A172 (cell line): ENCODE data around the gene IL19. TPM values are rescaled to one million over a fixed set of nuclear protein-coding genes. Genes with fewer than 3 reads are reported as not detected.
"Not testable (repeated sequence)": the region's sequence is repeated elsewhere in the genome, so short reads cannot be mapped to it uniquely, and the experiment has no call there.

Experiments
- DNase-seq: peaks from one replicate; pipeline ENCODE4 v3.0.0-alpha.2; 2015; ENCODE audit warnings: low spot score
- total RNA-seq: library from RNA; depleted of rRNA; stranded (reverse); fragments of >200 nt; shearing (Covaris generic); gene quantifications from 2 replicates; pipeline ENCODE4 v1.2.3, GENCODE V29; 2014

Gene IL19
- total RNA-seq, 1 experiment from 2014 or later = not detected

DNA sequence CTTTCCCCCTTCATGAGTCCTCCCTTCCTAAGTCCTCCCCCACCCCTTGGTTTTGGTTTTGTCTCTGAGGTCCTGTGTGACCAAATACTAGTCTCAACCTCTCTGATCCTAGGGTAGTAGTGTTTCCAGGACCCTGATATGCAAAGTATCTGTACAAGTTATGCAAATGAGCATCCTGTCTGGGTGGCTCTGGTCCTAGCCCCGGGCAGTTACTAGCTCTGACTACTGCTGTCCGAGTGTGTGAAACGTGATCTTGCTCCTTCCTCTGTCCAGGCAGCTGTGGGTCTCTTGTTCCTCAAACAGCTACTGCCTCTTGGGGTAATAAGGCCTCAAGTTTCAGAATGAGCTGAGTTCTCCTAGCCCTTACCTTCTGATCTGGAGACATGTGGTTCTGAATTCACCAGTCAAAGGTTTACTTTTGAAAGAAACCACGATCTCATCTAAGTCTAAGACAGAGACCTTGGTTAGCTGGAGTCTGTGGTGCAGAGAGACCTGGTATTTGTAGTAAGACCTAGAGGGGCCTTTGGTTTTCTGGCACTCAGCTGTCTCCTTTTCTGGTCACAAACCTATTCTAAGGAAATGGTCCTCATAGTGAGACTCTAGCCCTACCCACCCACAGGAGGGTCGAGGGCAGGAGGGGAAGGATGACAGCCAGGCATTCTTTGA lies 31.0 kb upstream of the IL19 start:
- DNase-seq = no peak

DNA sequence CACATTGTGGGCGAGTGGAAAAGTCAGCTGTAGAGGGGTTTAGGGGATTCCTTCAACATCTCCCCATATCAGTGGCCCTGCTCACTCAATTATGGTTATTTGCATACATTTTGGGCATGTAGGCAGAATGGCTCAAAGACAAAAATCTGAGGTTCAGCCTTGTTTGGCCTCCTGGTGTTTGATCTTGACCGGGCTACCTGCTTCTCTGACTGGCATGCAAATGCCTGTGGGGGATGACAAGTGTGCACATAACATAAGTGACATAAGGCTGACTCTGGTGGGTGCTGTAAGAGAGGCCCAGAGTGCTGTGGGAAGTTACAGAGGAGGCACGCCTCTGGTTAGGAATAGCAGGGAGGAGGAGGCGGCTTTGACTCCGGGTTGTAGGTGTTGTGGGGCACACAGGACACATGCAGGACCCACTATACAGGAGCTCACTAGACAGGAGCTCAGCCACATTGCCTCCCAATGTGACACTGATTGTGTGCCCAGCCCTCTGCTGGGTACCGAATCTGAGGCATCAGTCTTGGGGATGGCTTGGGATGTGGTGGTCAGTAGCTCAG lies 29.4 kb upstream of the IL19 start:
- no peak for DNase-seq

DNA sequence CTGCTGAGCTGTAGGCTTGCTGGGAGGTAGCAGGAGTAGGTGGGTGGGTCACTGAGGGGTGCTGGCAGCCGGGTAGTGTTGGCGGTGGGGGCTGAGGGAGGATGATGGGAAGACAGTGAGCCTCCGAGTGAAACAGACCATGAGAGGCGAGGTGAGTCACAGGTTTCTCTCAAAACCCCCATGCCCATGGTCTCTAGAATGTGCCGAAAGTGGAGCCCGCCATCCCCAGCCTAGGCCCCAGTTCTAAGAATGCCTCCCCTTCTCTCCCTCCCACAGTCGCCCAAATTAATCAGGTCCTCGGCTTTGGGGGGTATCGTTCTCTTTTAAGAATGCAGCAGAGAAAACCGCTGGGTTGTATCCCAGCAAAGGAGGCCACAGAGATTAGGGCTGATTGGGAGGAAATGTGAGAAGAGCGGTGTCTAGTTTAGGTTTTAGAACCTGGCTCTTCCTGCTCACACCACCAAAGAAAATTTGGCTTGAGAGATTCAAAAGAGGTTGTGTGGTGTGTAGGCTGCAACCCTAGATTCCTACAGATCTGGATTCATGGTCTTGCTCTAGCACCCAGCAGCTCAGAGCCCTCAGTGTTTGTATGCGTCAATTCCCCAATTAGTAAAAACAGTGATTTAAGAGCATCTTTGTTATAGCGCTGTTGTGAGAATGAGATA lies 27.7 kb upstream of the IL19 start:
- no peak for DNase-seq

DNA sequence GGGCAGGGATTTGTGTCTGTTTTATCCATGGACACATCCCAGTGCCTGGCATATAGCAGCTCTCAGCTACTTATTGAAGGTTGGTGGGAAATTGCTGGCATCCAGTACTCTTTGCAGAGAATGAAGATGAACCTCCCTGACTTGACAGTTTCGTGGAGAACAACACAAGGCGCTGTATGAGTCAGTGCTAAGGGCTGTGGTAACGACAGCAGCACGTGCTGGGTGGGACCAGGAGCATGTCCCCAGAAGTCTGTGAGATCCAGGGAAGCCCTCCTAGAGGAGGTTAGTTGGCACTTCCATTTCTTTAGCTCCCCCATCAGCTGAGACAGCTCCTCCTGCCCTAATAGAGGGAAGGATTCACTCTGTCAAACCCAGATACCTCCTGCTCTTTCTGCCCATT lies 25.9 kb upstream of the IL19 start:
- no peak for DNase-seq

DNA sequence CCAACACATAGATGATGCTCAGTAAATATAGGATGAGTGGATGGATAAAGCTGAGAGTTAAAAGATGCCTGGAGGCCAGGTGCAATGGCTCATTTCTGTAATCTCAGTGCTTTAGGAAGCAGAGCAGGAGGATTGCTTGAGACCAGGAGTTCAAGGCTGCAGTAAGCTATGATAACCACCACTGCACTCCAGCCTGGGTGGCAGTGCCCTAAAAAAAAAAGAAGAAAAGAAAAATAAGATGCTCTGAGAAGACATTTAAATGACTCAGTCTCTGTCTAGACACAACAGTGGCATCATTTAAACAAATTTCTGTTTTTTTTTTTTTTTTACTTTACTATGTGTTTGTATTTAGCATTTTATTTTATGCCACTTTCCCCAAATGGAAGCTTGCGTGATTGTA lies 25.3 kb upstream of the IL19 start:
- DNase-seq = no peak

DNA sequence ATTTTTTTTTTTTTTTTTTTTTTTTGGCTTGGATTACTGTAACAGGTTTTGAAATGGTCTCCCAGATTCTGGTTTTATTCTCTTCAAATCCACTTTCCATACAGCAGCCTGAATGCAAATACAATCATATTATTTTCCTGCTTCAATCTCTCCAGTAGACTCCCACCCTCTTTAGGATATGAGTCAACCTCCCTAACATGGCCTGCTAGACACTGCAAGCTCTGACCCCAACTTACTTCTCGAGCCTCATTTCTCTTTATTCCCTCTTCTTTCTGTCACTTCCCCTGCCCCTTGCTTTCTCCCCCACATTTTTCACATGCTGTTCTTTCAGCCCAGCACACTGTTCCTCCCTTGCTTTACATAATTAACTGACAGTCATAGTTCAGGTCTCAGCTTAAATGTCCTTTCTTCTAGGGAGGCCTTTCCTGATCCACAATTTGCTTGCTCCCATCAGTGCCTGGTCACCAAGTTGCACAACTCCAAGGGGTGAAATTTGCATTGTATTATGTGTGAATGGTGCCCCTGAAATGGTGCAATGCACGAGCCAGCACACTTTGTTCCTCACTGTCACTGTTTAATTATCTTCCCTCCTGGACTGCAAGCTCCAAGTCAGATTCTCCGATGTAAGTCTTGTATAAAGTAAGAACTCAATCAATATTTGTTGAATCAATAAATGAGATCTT lies 22.1 kb upstream of the IL19 start:
- DNase-seq = no peak

DNA sequence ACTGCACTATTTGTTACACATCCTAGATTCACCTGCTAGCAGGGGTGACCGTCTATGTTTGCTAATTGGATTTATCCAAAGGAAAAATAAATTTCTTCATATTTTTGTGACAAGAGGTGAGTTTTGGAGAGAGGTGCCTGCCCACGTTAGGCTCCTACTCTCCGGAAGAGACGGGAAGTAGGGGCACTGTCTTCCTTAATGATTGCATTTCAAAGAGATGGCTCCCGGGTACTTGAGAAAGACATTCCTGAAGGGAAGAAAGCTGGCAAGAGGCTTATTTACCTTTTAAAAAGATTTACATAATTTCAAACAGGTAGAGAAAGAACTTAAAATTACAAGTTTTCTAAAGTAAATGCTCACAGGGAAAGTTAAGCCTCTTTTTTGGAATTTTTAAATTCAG lies 18.7 kb upstream of the IL19 start:
- DNase-seq = no peak

DNA sequence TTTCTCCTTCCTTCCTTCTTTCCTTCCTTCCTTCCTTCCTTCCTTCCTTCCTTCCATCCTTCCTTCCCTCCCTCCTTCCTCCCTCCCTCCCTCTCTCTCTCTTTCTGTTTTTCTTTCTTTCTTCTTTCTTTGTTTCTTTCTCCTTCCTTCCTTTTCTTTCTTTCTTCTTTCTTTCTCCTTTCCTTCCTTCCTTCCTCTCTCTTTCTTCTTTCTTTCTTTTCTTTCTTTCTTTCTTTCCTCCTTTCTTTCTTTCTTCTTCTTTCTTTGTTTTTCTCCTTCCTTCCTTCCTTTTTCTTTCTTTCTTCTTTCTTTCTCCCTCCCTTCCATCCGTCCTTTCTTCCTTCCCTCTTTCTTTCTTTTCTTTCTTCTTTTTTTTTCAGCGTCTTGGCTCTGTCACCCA lies 18.1 kb upstream of the IL19 start:
- no peak for DNase-seq

DNA sequence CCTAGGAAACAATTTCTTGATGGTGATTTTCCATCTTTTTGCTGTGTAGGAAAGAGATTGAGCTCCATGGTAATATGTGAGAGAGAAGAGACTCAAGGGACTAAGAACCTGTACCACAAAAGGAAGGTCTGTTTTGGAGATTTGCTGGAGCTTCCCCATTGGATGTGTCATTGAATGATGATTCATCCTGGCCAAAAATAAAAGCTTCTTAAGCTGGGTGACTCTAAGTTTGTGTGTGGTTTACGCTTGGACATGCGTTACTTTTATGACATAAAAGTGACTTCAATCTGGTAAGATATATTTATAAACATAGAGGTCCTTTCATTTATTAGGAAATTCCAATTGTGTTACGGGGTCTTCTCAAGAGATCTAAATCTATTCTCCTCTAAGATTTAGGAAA lies 17.4 kb upstream of the IL19 start:
- DNase-seq = peak; percentile 35

DNA sequence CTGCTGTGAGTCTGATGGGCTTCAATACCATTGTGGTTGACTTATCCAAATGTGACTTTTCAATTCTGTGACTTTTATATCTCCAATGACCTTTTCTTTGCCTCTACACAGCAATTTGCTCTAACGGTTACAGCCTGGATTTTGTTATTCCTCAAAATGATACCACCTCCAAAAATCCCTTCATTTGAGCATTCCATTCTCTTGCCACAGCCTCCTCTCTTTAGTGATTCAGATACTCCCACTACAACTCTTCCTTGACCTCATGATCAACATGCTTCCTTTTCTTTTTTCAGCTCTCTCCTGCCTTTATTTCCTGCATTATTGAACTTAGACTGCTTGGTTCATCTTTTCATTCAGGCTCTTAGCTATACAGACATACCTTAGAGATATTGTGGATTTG lies 16.6 kb upstream of the IL19 start:
- no peak for DNase-seq

DNA sequence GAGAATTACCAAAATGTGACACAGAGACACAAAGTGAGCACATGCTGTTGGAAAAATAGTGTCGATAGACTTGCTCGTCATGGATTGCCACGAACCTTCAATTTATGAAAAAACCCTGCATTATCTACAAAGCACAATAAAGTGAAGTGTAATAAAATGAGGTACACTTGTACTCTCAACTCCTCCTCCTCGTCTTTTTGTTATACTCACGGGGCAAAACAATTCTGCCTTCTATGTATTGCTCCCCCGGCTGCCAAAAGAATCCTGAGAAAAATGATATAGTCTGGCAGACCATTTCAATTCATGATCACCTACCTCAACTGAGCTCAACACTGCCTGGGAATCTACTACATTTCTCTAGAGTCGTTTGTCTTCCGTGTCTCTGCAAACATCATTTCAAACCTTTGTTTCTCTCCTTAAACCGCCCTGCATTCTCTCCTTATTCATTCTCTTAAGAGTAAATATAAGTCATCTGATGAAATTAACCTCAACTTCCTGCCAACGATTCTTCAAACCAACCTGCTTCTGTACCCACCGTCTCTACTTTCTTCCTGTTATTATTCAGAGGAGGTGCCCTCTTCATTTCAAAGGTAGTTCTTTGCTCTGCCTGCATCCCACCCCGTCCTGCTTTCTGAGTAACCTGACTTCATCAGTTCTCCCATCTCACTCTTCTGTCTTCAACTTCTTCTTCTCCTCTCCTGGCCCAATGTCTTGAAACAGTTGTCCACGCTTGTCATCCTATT lies 12.9 kb upstream of the IL19 start:
- DNase-seq = no peak

DNA sequence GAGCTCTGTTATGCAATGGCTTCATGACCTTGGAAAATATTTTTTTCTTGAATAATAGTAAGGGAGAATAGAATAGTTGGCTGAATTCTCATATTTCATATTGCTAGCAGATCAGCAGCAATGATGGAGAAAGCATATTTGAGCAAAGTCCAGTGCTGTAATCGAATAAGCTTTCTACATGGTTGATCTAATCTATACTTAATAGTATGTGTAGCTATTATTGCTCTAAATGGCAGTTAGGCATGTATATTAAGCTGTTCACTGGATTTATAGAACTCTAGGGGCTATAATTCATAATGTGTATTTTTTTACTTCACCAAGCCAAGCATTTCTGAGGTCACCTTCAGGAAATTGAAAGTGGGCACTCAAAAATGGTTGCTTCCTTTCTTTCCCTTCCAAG lies 10.0 kb upstream of the IL19 start:
- no peak for DNase-seq

DNA sequence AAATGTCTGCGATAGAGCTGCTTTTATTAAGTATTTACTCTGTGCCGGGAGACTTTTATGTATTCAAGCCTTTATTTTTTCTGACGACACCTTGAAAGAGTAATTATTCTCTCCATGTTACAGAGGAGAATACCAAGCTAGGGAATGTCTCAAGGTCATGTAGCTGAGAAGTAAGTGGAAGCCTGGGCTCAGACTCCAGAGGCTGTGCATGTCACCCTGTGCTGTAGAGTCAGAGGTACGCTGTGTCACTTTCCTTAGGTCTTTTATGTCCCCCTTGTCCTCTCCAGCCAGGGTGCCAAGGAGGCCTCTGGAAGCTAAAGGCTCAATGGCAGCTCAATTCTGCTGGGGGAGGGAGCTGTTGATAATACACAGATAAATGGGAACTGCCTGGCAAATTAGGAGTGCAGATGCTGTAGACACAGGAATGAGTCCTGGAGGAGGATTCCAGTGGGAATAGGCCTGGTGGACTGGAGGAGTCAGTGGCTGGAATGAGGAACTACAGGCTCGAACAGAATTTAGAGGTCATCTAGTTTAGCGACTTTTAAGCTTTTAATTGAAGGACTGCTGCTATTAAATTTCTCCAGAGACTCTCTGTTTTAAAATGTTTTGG lies 9.3 kb upstream of the IL19 start:
- no peak for DNase-seq

DNA sequence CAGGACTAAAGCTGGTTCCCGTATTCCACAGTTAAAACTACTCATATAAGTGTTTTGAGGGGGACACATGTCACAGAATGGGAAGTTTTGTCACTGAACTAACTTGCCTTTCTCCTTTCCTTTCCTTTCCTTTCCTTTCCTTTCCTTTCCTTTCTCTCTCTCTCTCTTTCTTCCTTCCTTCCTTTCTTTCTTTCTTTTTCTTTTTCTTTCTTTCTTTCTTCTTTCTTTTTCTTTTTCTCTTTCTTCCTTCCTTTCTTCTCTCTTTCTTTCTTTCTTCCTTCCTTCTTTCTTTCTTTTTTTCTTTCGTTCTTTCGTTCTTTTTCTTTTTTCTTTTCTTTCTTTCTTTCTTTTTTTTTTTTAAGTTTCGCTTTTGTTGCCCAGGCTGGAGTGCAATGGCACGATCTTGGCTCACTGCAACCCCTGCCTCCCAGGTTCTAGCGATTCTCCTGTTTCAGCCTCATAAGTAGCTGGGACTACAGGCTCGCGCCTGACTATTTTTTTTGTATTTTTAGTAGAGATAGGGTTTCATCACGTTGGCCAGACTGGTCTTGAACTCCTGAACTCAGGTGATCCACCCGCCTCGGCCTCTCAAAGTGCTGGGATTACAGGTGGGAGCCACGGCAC lies 7.7 kb upstream of the IL19 start:
- not testable (repeated sequence) for DNase-seq

DNA sequence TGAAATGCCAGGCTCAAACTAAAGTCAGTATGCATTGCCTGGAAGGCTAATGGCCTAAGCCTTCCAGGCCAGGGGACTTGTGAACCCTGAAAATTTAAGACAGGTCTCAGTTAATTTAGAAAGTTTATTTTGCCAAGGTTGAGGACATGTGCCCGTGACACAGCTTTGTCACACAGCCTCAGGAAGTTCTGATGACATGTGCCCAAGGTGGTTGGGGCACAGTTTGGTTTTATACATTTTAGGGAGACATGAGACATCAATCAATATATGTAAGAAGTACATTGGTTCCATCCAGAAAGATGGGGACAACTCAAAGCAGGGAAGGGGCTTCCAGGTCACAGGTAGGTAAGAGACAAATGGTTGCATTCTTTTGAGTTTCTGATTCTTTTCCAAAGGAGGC lies 4.8 kb upstream of the IL19 start:
- DNase-seq = not testable (repeated sequence)

DNA sequence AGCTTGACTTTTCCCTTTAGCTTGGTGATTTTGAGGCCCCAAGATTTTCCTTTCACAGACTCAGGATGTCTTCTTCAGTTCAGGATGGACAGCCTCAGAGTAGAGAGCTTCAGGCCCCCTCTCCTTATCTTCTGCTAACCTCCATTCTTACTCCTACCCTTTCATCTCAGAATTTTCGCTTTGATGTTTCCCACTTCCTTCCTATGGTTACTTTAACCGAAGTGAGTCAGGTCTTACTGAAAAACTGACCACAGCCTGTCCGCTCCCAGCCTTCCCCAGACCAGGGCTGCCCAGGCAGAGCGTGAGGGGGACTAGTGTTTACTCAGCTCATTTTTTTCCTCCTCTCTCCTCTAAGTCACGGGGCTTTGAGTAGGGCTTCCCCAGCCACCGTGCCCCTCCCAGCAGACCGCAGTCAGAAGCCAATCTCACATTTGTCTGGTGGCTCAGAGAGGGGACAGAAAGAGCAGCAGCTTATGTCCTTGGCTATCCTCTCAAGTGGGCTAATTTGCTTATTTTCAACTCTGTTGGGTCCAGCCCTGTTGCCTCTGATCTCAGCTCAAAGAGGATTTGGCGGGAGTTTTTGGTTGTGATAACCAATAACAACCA lies 4.2 kb upstream of the IL19 start:
- peak; percentile 96 for DNase-seq

DNA sequence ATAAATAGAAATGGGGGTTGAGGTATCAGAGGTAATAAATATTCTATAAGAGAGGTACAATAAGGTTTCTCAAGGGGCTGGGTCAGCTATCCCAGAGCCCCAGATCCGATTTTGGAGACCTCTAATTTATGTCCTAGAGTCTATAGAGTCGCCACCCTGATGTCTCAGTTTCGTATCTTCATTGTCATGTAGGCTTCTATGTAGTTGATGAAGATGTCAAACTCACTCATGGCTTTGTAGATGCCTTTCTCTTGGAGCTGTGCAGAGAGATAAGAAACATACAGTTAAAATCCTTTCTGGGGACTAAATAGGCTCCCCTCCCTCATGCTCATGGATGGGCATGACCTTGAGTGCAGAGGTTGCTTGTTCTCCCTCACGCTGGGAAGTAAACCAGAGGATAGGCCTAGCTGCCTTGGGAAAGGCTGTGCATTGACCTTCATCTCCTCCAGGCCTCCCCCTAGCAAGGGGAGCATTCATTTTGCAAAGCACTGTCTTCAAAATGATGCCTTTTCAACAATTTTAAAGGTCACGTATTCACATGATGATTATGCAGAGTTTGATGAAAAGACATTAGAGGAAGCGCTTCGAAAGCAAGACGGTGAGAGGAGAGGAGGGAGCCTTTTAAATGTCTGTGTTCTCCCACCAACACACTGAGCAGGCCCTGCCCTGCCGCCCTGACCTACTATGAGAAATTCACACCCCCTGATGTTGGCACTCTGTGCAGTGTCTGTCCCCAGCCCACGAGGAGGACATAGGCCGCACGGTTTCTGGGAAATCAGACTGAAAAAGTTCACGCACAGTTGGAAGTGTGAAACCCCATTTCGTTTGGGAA lies 1.9 kb upstream of the IL19 start:
- no peak for DNase-seq

DNA sequence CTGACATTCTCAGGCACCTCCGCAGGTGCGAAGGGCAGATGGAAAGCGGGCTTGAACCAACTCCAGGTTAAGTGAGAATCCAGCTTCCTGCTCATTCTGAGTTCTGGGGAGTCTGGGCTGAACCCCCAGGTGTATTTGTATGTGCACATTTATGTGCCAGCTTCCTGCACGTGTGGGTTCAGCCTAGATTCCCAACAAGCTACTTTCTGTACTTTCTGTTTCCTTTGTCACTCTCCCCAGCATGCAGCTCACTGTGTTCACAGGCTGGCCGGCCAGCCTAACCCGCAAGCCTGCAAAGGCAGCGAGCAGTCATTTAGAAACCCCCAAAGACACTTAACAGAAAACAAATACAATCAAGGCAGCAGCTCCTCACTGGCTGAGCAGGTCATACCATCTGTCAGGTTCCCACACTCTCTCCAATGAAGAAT lies 1.3 kb upstream of the IL19 start:
- no peak for DNase-seq

DNA sequence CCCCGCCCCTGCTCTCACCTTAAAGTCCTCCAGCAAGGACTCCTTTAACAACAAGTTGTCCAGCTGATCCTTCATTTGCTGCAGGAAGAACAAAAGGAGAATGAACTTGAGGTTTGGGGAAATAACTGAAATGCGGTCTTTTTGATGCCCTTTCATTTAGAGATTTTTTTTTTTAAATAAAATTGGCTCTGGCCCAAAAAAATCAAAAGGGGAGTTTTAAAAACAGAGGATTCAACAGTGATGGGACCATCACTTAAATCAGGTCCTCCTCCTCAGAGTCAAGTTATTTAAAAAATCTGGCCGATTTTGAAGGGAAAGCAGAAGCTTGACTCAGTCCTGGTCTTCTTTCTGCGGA lies 742 bp downstream of the IL19 start:
- no peak for DNase-seq
